H1 (cell line): ENCODE results near the gene CDKN2B-AS1. TPM values are rescaled to one million over a fixed set of nuclear protein-coding genes. Genes with fewer than 3 reads are reported as not detected.

Experiments used
- CTCF ChIA-PET: fragments of 300-600 bp; sonication (Branson Sonifier 250); formaldehyde crosslinking; loops from one replicate; lab custom pipeline; 2021; ENCODE audit not compliant: partially characterized antibody; lab: Charles Lee
- POLR2A ChIA-PET: fragments of 300-600 bp; sonication (Branson Sonifier 250); formaldehyde crosslinking; loops from one replicate; lab custom pipeline; 2021; ENCODE audit warnings: inconsistent platforms; ENCODE audit not compliant: partially characterized antibody; lab: Charles Lee
- DNase-seq, 2 experiments: peaks; one replicate each; pipeline versions ENCODE4 v3.0.0 to v3.0.0-alpha.2; 2010 to 2022; ENCODE audit warnings: low spot score in 2 of 2, low read depth in 1 of 2, mixed read lengths in 1 of 2
- FAIRE-seq: peaks from 2 replicates; lab custom pipeline; 2011; peaks lifted over from hg19 to GRCh38; lab: Jason Lieb, UNC
- H2AFZ ChIP-seq: 2 replicates; pipeline ENCODE4 v1.8.1; 2012; ENCODE audit warnings: low read length, inconsistent platforms
- H2AK5ac ChIP-seq: 2 replicates; pipeline ENCODE4 v1.6.1; 2013; ENCODE audit warnings: low read depth, low read length
- H2BK120ac ChIP-seq: replicated peaks from 2 replicates; pipeline ENCODE3; 2013; ENCODE audit warnings: low read depth, low read length, inconsistent platforms
- H2BK12ac ChIP-seq: 2 replicates; pipeline ENCODE4 v1.6.1; 2013; ENCODE audit warnings: low read depth, low read length
- H2BK15ac ChIP-seq: 2 replicates; pipeline ENCODE4 v1.6.1; 2013; ENCODE audit warnings: low read length
- H2BK20ac ChIP-seq: 2 replicates; pipeline ENCODE4 v1.6.1; 2013; ENCODE audit warnings: low read length
- H2BK5ac ChIP-seq: 2 replicates; pipeline ENCODE4 v1.6.1; 2013; ENCODE audit warnings: low read depth, low read length
- H3K14ac ChIP-seq: 2 replicates; pipeline ENCODE4 v1.6.1; 2013; ENCODE audit warnings: inconsistent platforms; ENCODE audit not compliant: insufficient read length
- H3K18ac ChIP-seq: 2 replicates; pipeline ENCODE4 v1.6.1; 2013; ENCODE audit warnings: low read length; ENCODE audit errors: extremely low read depth
- H3K23ac ChIP-seq: 2 replicates; pipeline ENCODE4 v1.6.1; 2013; ENCODE audit warnings: inconsistent platforms; ENCODE audit not compliant: insufficient read length
- H3K23me2 ChIP-seq: 2 replicates; pipeline ENCODE4 v1.6.1; 2013; ENCODE audit warnings: low read depth, low read length
- H3K27ac ChIP-seq: 2 replicates; pipeline ENCODE4 v1.6.1; 2011; ENCODE audit warnings: low read depth, low read length, inconsistent platforms
- H3K27me3 ChIP-seq, 4 experiments: replicated peaks in 1 of 4; 1 replicate in 1 of 4; 2 replicates in 3 of 4; pipeline versions ENCODE4 v1.6.1 to v1.8.1; 2011 to 2013; ENCODE audit warnings: low read length in 3 of 4, mild to moderate bottlenecking in 3 of 4, inconsistent platforms in 2 of 4, mixed read lengths in 2 of 4, moderate library complexity in 1 of 4; ENCODE audit not compliant: control insufficient read depth in 3 of 4, insufficient read depth in 3 of 4; ENCODE audit errors: extremely low read depth in 1 of 4
- H3K36me3 ChIP-seq, 4 experiments: 2 replicates each; pipeline versions ENCODE4 v1.6.1 to v1.8.1; 2011 to 2013; ENCODE audit warnings: mild to moderate bottlenecking in 4 of 4, low read length in 3 of 4, moderate library complexity in 2 of 4, control low read depth in 1 of 4, inconsistent platforms in 1 of 4; ENCODE audit not compliant: insufficient read depth in 4 of 4, control insufficient read depth in 2 of 4
- H3K4ac ChIP-seq: replicated peaks from 2 replicates; pipeline ENCODE3; 2013; ENCODE audit warnings: low read length, low read depth, mixed read lengths, inconsistent platforms; ENCODE audit not compliant: insufficient read length
- H3K4me1 ChIP-seq, 4 experiments: replicated peaks in 1 of 4; 1 replicate in 1 of 4; 2 replicates in 3 of 4; pipeline versions ENCODE4 v1.6.1 to v1.8.1; 2011 to 2013; ENCODE audit warnings: low read length in 3 of 4, inconsistent platforms in 2 of 4, mixed read lengths in 1 of 4; ENCODE audit not compliant: insufficient read depth in 4 of 4, control insufficient read depth in 3 of 4
- H3K4me2 ChIP-seq, 2 experiments: 2 replicates each; pipeline versions ENCODE4 v1.6.1 to v1.8.1; 2011 to 2013; ENCODE audit warnings: low read depth in 2 of 2, low read length in 2 of 2, control low read depth in 1 of 2, inconsistent platforms in 1 of 2, mild to moderate bottlenecking in 1 of 2; ENCODE audit not compliant: insufficient read depth in 1 of 2
- H3K4me3 ChIP-seq, 4 experiments: fragments of 200-600, 300-600 bp in 1 of 4; sonication (generic), shearing (Covaris generic), sonication (Bioruptor Twin) in 1 of 4; 2 replicates each; pipeline versions ENCODE4 v1.5.1 to v1.8.1; 2011 to 2016; ENCODE audit warnings: low read length in 4 of 4, low read depth in 3 of 4, control low read depth in 2 of 4, inconsistent platforms in 2 of 4, mild to moderate bottlenecking in 2 of 4, mixed read lengths in 1 of 4, moderate library complexity in 1 of 4; ENCODE audit not compliant: insufficient read depth in 2 of 4; ENCODE audit errors: extremely low read depth in 1 of 4
- H3K56ac ChIP-seq: replicated peaks from 2 replicates; pipeline ENCODE3; 2013; ENCODE audit warnings: low read depth, mild to moderate bottlenecking, mixed read lengths, low read length, inconsistent platforms; ENCODE audit not compliant: insufficient read length
- H3K79me1 ChIP-seq: 2 replicates; pipeline ENCODE4 v1.6.1; 2013; ENCODE audit warnings: low read depth, low read length, control low read depth
- H3K79me2 ChIP-seq, 2 experiments: 2 replicates each; pipeline versions ENCODE4 v1.6.1 to v1.8.1; 2012 to 2013; ENCODE audit warnings: low read length in 2 of 2, mild to moderate bottlenecking in 2 of 2, inconsistent platforms in 1 of 2; ENCODE audit not compliant: insufficient read depth in 2 of 2, control insufficient read depth in 1 of 2
- H3K9ac ChIP-seq, 4 experiments: replicated peaks in 1 of 4; 1 replicate in 1 of 4; 2 replicates in 3 of 4; pipeline versions ENCODE4 v1.6.1 to v1.8.1; 2011 to 2013; ENCODE audit warnings: low read depth in 3 of 4, low read length in 3 of 4, control low read depth in 2 of 4, mild to moderate bottlenecking in 2 of 4, moderate library complexity in 2 of 4, inconsistent platforms in 1 of 4; ENCODE audit errors: extremely low read depth in 1 of 4
- H3K9me3 ChIP-seq, 2 experiments: 2 replicates each; pipeline versions ENCODE4 v1.6.1 to v1.8.1; 2012 to 2013; ENCODE audit warnings: mild to moderate bottlenecking in 2 of 2, moderate library complexity in 2 of 2, control low read depth in 1 of 2, inconsistent platforms in 1 of 2, low read depth in 1 of 2, low read length in 1 of 2, mixed read lengths in 1 of 2; ENCODE audit not compliant: insufficient read depth in 2 of 2
- H4K20me1 ChIP-seq, 2 experiments: replicated peaks in 1 of 2; 2 replicates each; pipeline versions ENCODE3 to v1.8.1; 2011 to 2013; ENCODE audit warnings: inconsistent platforms in 2 of 2, low read length in 2 of 2, mild to moderate bottlenecking in 1 of 2; ENCODE audit not compliant: insufficient read depth in 2 of 2, control insufficient read depth in 1 of 2
- H4K5ac ChIP-seq: 2 replicates; pipeline ENCODE4 v1.6.1; 2013; ENCODE audit warnings: low read length, low read depth, mixed read lengths, inconsistent platforms; ENCODE audit not compliant: insufficient read length
- H4K8ac ChIP-seq: 2 replicates; pipeline ENCODE4 v1.8.0; 2013; ENCODE audit warnings: mild to moderate bottlenecking, moderate library complexity, low read length, inconsistent platforms; ENCODE audit not compliant: insufficient read depth; ENCODE audit errors: extremely low read depth
- H4K91ac ChIP-seq: replicated peaks from 2 replicates; pipeline ENCODE3; 2013; ENCODE audit warnings: low read length, mixed read lengths, inconsistent platforms; ENCODE audit not compliant: insufficient read length
- ATF2 ChIP-seq: IDR thresholded peaks from 2 replicates; pipeline ENCODE4 v1.6.1; 2012; ENCODE audit warnings: low read length, inconsistent platforms
- ATF3 ChIP-seq: IDR thresholded peaks from 2 replicates; pipeline ENCODE4 v1.6.1; 2011; ENCODE audit warnings: low read depth, mild to moderate bottlenecking, low read length; ENCODE audit not compliant: insufficient read depth
- EGR1 ChIP-seq: IDR thresholded peaks from 2 replicates; pipeline ENCODE4 v1.6.1; 2011; ENCODE audit warnings: low read depth, low read length, borderline replicate concordance
- POLR2AphosphoS5 ChIP-seq: IDR thresholded peaks from 2 replicates; pipeline ENCODE4 v1.6.1; 2011; ENCODE audit warnings: low read depth, low read length
- POU5F1 ChIP-seq: IDR thresholded peaks from 2 replicates; pipeline ENCODE4 v1.6.1; 2011; ENCODE audit warnings: low read depth, mild to moderate bottlenecking, low read length, moderate library complexity
- RFX5 ChIP-seq: IDR thresholded peaks from 2 replicates; pipeline ENCODE4 v1.6.1; 2011; ENCODE audit warnings: low read depth, low read length, improper control_type of control experiment, borderline replicate concordance
- RXRA ChIP-seq: IDR thresholded peaks from 2 replicates; pipeline ENCODE4 v1.6.1; 2011; ENCODE audit warnings: low read depth, mild to moderate bottlenecking, low read length, moderate library complexity; ENCODE audit not compliant: insufficient read depth
- SP4 ChIP-seq: IDR thresholded peaks from 2 replicates; pipeline ENCODE4 v1.6.1; 2012; ENCODE audit warnings: low read length, inconsistent platforms
- TAF7 ChIP-seq: optimal IDR thresholded peaks from 2 replicates; pipeline ENCODE3; 2011; ENCODE audit warnings: low read depth, mild to moderate bottlenecking, inconsistent platforms, low read length, moderate library complexity, borderline replicate concordance
- TEAD4 ChIP-seq: IDR thresholded peaks from 2 replicates; pipeline ENCODE4 v1.6.1; 2012; ENCODE audit warnings: low read depth, low read length, inconsistent platforms, mixed read lengths
- WGBS, 2 experiments: shearing (Covaris generic) in 1 of 2; methylation state at CpG; one replicate each; pipeline versions ENCODE4 v1.1.6 to v1.1.7; 2013 to 2015; ENCODE audit warnings: low lambda C conversion rate in 2 of 2, mixed read lengths in 2 of 2, inconsistent platforms in 1 of 2, low coverage in 1 of 2, missing lambda C conversion rate in 1 of 2; ENCODE audit not compliant: insufficient replicate concordance in 2 of 2, insufficient coverage in 1 of 2, insufficient read length in 1 of 2; ENCODE audit errors: extremely low coverage in 1 of 2, missing lambda C conversion rate in 1 of 2; 5-methylcytosine and 5-hydroxymethylcytosine counted together
- polyA plus RNA-seq, 7 experiments: library from polyadenylated mRNA; depleted of rRNA in 3 of 7; stranded (reverse) in 5 of 7; unstranded in 2 of 7; fragments of >200 nt in 5 of 7; fragments of 200-250 nt in 2 of 7; gene quantifications; 1 replicate in 5 of 7; 2 replicates in 1 of 7; 4 replicates in 1 of 7; pipeline versions ENCODE4 v1.2.1 to v1.2.3, GENCODE V29; 2011 to 2013; ENCODE audit warnings: missing spikeins in 2 of 7, mixed read lengths in 2 of 7
- total RNA-seq: library from RNA; stranded (reverse); fragmentation: NEBNext Ultra II Directional; extraction: Animal tissue kit (Norgen Biotek cat#: 25700); gene quantifications from 2 replicates; pipeline ENCODE4 v1.2.1, GENCODE V29; 2021

Gene CDKN2B-AS1
- total and polyA plus RNA-seq, 2 of the 8 experiments (the other 6 are each of a cell fraction or from before 2014, with no cell fraction given): not detected

- no peak overlapping the region for H3K4me2 ChIP-seq
- H4K91ac ChIP-seq: no peak overlapping the region
- H3K23ac ChIP-seq: no peak overlapping the region
- H4K20me1 ChIP-seq: no peaks in the 10 kb centered on the region
- no peak overlapping the region for H2BK5ac ChIP-seq
- H3K79me2 ChIP-seq: no peaks in the 10 kb centered on the region
- H3K56ac ChIP-seq: no peak overlapping the region
- no peak overlapping the region for H4K8ac ChIP-seq
- no peaks in the 10 kb centered on the region for H3K36me3 ChIP-seq
- H2BK12ac ChIP-seq: no peak overlapping the region
- H2BK20ac ChIP-seq: no peak overlapping the region
- H3K14ac ChIP-seq: no peak overlapping the region
- no peaks in the 10 kb centered on the region for H3K79me1 ChIP-seq
- H3K18ac ChIP-seq: no peak overlapping the region
- H3K9me3 ChIP-seq: no peaks in the 10 kb centered on the region
- H3K23me2 ChIP-seq: no peaks in the 10 kb centered on the region; the same call in 1 of the 2 replicates
- H3K27me3 ChIP-seq: no peaks in the 10 kb centered on the region
- H3K9ac ChIP-seq: no peak overlapping the region
- H2AK5ac ChIP-seq: no peak overlapping the region
- no peak overlapping the region for H3K4ac ChIP-seq
- ChIA-PET POLR2A (no interaction called here), CTCF (interaction anchor here (0.8 to 2.1 kb wide), 4 partner anchors 10 to 115 kb away, joined by 3 to 6 read pairs (median 3); no protein-coding TSS in a partner anchor)
- 92% methylated on average over 3 of the region's 3 CpGs; no CpG with 5 or more reads in 1 of the 2 experiments for WGBS, 2 experiments
- no peak overlapping the region for H4K5ac ChIP-seq
- no peak overlapping the region for H3K4me3 ChIP-seq
- H2BK15ac ChIP-seq: no peak overlapping the region
- peaks cover 0 to 12% (median 2%) of the 10 kb centered on the region in 4 experiments; a peak in 4 of 7 replicates for H3K4me1 ChIP-seq
- no peak overlapping the region for H3K27ac ChIP-seq
- no peak overlapping the region for H2BK120ac ChIP-seq
- DNase-seq: no peak
- FAIRE-seq: no peak
- no peak for TF ChIP-seq TAF7
- no peak for TF ChIP-seq SP4
- no peak for TF ChIP-seq RFX5
- no peak for TF ChIP-seq EGR1
- TF ChIP-seq ATF3: no peak
- TF ChIP-seq ATF2: no peak
- no peak for TF ChIP-seq RXRA
- no peak for TF ChIP-seq POU5F1
- no peak for TF ChIP-seq POLR2AphosphoS5
- TF ChIP-seq TEAD4: no peak
- H2AFZ ChIP-seq: no peak overlapping the region
Observed at GRCh38 chr9:22098643-22099332, 104.2 kb downstream of the CDKN2B-AS1 start.
